Right ventricle myocardium superior (tissue), 1 donor: ENCODE measurements around the gene SPEG. TPM values are rescaled to one million over a fixed set of nuclear protein-coding genes. Genes with fewer than 3 reads are reported as not detected.

Experiments
- ATAC-seq: fragments of 200-7000 bp; cut with Tn5 transposase; one replicate; pipeline ENCODE4 v1.9.1; 2020; ENCODE audit warnings: mild to moderate bottlenecking; ENCODE audit not compliant: poor library complexity
- DNase-seq: peaks from one replicate; pipeline ENCODE4 v3.0.0-alpha.2; 2020
- intact Hi-C: fragments of 100-400 bp; cut with DNase I; formaldehyde crosslinking; loops from one replicate; pipeline ENCODE4 v1.11.2; 2022
- total RNA-seq: library from RNA; stranded (reverse); fragmentation: NEBNext Ultra II Directional; extraction: Animal tissue kit (Norgen Biotek cat#: 25700); gene quantifications from one replicate; pipeline ENCODE4 v1.2.1, GENCODE V29; 2021
- donor health status: DM: no; HTN: yes; CAD: no; lungs with severe emphysema.

The SPEG gene
- total RNA-seq, 1 donor from 2014 or later, result 103 TPM

DNA sequence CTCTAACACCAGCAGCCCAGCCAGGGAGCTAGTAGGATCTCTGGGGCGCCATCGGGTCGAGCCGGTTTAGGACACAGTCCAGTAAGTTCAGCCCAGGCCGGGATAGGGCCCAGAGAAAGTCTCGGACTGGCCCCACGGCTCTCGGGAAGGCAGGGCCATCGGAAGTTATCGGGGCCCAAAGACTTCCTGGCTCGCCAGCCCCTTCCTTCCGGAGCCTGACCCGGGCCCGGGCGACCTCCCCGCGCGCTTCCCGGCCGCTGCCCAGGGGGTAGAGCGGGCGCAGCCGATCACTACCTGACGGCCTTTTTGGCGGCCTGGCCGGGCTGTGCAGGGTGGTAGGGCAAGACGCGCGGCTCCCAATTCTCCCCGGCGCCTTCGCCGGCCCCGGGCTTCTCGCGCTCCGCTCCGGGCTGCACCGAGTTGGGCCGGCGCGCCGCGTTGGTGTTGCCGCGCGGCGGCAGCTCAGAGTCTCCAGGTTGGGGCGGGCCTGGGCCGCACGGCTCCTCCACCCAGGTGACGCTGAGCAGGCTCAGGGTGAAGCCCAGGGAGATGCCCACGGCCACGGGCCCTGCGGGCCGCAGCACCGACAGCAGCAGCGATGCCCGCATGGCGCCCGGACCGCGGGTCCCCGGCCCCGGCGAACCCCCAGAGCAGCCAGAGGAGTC lies 108.4 kb downstream of the SPEG start:
- ATAC-seq, result peak; percentile 48
- intact Hi-C loops, result loop anchor here (5.0 kb wide), 2 partner anchors 99 to 144 kb away; no protein-coding TSS in a partner anchor
- no peak for DNase-seq

DNA sequence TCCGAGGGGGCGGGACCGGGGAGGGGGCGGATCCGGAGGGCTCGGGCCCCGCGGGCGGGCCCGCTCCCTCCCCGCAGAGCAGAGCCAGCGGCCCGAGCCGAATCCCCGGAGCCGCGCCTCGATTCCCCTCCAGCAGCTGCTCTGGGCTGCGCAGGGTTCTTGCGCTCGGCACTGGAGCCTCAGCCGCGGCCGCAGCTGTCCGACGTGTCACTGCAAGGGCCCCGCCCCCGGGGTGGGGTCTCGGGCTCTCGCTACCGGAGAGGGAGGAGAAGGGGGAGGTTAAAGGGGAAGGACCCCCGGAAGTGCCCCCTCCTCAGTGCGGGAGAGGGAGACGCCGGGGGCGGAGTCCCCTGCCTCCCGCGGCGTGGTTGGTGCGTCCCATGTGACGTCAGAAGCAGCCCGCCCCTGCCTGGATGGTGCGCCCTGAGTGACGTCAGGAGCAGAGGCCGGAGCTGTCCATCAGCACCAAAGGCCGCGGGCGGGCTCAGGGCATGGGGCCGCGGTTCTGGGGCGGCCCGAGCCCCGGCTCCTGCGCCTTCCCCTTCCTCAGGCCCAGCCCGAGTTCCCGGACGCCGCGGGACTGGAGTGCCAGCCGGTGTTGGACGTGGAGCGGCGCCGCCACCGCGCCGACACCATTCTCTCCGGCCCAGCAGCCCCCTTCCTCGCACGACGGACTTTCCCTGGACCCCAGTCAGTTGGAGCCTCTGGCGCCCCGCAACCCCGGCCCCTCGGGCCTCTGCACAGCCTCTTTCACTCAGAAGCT lies 109.1 kb downstream of the SPEG start, which contains the start of the genes CHPF and TMEM198:
TSS of gene CHPF (minus strand) at position 214 of the 763 bp plus-strand sequence. CDS start 271 bp downstream, outside the sequence.
TSS of gene TMEM198 (plus strand) at position 433 of the 763 bp plus-strand sequence. CDS start 700 bp downstream, outside the sequence.
- intact Hi-C loops, result loop anchor here (5.0 kb wide), 2 partner anchors 99 to 144 kb away; no protein-coding TSS in a partner anchor
- DNase-seq, result peak; percentile 99

GRCh38 chr2:219544567-219544966 lies 109.9 kb downstream of the SPEG start:
- ATAC-seq, result no peak
- intact Hi-C loops, result loop anchor here (5.0 kb wide), 2 partner anchors 98 to 143 kb away; no protein-coding TSS in a partner anchor
- no peak for DNase-seq

More for the DNA sequence above, 109.1 kb downstream of the SPEG start, which contains the start of the genes CHPF and TMEM198:
- peak; percentile 92 for ATAC-seq

DNA sequence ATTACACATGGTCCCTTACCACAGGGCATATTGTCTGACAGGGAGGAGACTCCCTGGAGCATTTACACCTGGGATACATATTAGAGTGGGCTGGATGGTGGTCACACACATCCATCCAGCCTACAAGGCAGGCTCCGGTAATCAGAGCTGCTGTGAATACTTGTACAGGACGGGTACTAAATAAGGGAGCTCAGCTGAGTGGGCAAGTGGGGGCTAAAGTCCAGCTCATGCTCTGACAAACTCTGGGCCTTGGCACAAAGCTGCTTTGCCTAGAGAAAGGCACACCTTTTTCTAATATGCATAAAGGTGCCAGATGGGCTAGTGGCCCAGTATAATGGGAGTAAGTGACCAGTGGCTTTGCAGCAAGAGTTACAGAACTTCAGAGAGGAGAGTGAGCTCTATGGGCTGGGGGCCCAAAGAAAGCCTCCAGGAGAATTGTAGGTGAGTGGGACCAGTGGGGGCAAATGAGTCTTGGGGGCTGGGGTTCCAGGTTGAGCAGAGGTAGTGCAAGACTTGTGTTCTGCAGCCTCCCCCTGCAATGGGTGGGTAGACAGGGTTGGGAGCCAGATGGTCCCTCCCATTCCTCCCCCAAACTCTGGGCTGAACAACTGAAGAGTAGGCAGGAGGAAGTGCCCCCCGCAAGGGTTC lies 110.8 kb downstream of the SPEG start:
- no peak for DNase-seq
- intact Hi-C loops, result no loop called here
- ATAC-seq, result no peak

GRCh38 chr2:219545943-219546352 lies 111.3 kb downstream of the SPEG start:
- intact Hi-C loops, result no loop called here
- ATAC-seq (no peak), DNase-seq (no peak)

DNA sequence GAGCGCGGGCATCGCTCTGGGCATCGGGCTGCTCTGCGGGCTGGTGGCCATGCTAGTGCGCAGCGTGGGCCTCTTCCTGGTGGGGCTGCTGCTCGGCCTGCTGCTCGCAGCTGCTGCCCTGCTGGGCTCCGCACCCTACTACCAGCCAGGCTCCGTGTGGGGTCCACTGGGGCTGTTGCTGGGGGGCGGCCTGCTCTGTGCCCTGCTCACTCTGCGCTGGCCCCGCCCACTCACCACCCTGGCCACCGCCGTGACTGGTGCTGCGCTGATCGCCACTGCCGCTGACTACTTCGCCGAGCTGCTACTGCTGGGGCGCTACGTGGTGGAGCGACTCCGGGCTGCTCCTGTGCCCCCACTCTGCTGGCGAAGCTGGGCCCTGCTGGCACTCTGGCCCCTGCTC lies 113.0 kb downstream of the SPEG start:
- intact Hi-C loops, result no loop called here
- ATAC-seq, result no peak
- DNase-seq, result no peak

Other genes with a start within 250 kb of the SPEG start
- gene ZFAND2B, start 228.1 kb upstream of the SPEG start, total RNA-seq, result 21.3 TPM
- gene ABCB6, start 215.9 kb upstream of the SPEG start, total RNA-seq, result 25.2 TPM
- 86.3 TPM for gene ATG9A, start 205.2 kb upstream of the SPEG start, total RNA-seq
- 27.3 TPM for gene ANKZF1, start 205.0 kb upstream of the SPEG start, total RNA-seq
- gene GLB1L, start 189.4 kb upstream of the SPEG start, total RNA-seq, result 1.4 TPM
- 16.7 TPM for gene STK16, start 189.4 kb upstream of the SPEG start, total RNA-seq
- gene TUBA4B, start 181.6 kb upstream of the SPEG start, total RNA-seq, result not detected
- gene TUBA4A, start 180.9 kb upstream of the SPEG start, total RNA-seq, result 84.3 TPM
- 83.3 TPM for gene DNAJB2, start 155.5 kb upstream of the SPEG start, total RNA-seq
- gene PTPRN, start 125.4 kb upstream of the SPEG start, total RNA-seq, result not detected
- not detected for gene RESP18, start 102.1 kb upstream of the SPEG start, total RNA-seq
- gene DNPEP, start 46.9 kb upstream of the SPEG start, total RNA-seq, result 76.5 TPM
- 12,920 TPM for gene DES, start 16.5 kb upstream of the SPEG start, total RNA-seq
- gene GMPPA, start 64.0 kb downstream of the SPEG start, total RNA-seq, result 22.3 TPM
- not detected for gene ASIC4, start 79.6 kb downstream of the SPEG start, total RNA-seq
- 85.9 TPM for gene CHPF, start 109.0 kb downstream of the SPEG start, total RNA-seq
- 2.6 TPM for gene TMEM198, start 109.2 kb downstream of the SPEG start, total RNA-seq
- 165 TPM for gene OBSL1, start 136.7 kb downstream of the SPEG start, total RNA-seq
- 2.6 TPM for gene INHA, start 137.5 kb downstream of the SPEG start, total RNA-seq
- 15.6 TPM for gene STK11IP, start 163.0 kb downstream of the SPEG start, total RNA-seq
- gene SLC4A3, start 192.8 kb downstream of the SPEG start, total RNA-seq, result 503 TPM